ENCODE measurements around the gene PPARG. TPM values are rescaled to one million over a fixed set of nuclear protein-coding genes. Genes with fewer than 3 reads are reported as not detected.
"Not testable (repeated sequence)": the region's sequence is repeated elsewhere in the genome, so short reads cannot be mapped to it uniquely, and the experiment has no call there.

Gene PPARG
- total and polyA plus RNA-seq, 8 donors = 3.3 to 52.0 (median 5.4) TPM

GRCh38 chr3:12455740-12456139, 166.9 kb downstream of the PPARG start:
- no peak for TF ChIP-seq CTCF (IDR thresholded peaks at IDR 0.05)
- no peaks in the 10 kb centered on the region for H3K9me3 ChIP-seq
- H3K4me1 ChIP-seq = peaks cover 0 to 14% of the 10 kb centered on the region in 2 donors
- H3K27me3 ChIP-seq = no peaks in the 10 kb centered on the region
- no peak for DNase-seq
- no peaks in the 10 kb centered on the region for H3K36me3 ChIP-seq
- no peak overlapping the region for H3K4me3 ChIP-seq
- H3K27ac ChIP-seq = no peak overlapping the region
- no peak for ATAC-seq
- intact Hi-C loops (cut with DNase I) = no loop called here

- TF ChIP-seq CTCF (IDR thresholded peaks at IDR 0.05) = no peak
- intact Hi-C loops (cut with DNase I) = no loop called here
- Histone ChIP-seq H3K27ac (no peak overlapping the region), H3K27me3 (no peaks in the 10 kb centered on the region), H3K4me3 (no peak overlapping the region), H3K4me1 (peaks cover 0 to 14% of the 10 kb centered on the region in 2 donors), H3K9me3 (no peaks in the 10 kb centered on the region), H3K36me3 (no peaks in the 10 kb centered on the region)
- ATAC-seq = no peak
- DNase-seq = no peak
These were observed 167.6 kb downstream of the PPARG start for GRCh38 chr3:12456441-12456840.

GRCh38 chr3:12457380-12457779, 168.5 kb downstream of the PPARG start:
- H3K9me3 ChIP-seq; H3K27ac ChIP-seq; intact Hi-C loops (cut with DNase I); H3K4me3 ChIP-seq; ATAC-seq; H3K36me3 ChIP-seq; H3K27me3 ChIP-seq; DNase-seq: not testable (repeated sequence)
- peaks cover 0 to 22% of the 10 kb centered on the region in 2 donors for H3K4me1 ChIP-seq

- DNase-seq (peak in 2 of 4 donors; percentile 75 to 81), ATAC-seq (peak; percentile 63)
- Histone ChIP-seq H3K4me3 (no peak overlapping the region), H3K27ac (no peak overlapping the region), H3K4me1 (peaks cover 0 to 34% of the 10 kb centered on the region in 2 donors), H3K9me3 (no peaks in the 10 kb centered on the region), H3K36me3 (no peaks in the 10 kb centered on the region), H3K27me3 (no peaks in the 10 kb centered on the region)
- intact Hi-C loops (cut with DNase I) = no loop called here
- no peak for TF ChIP-seq CTCF (IDR thresholded peaks at IDR 0.05)
These were observed 170.0 kb downstream of the PPARG start for GRCh38 chr3:12458901-12459300.

GRCh38 chr3:12460127-12460526, 171.3 kb downstream of the PPARG start:
- no peak for TF ChIP-seq CTCF (IDR thresholded peaks at IDR 0.05)
- ATAC-seq (no peak), DNase-seq (no peak)
- no peak overlapping the region for H3K4me3 ChIP-seq
- intact Hi-C loops (cut with DNase I) = no loop called here
- H3K36me3 ChIP-seq = no peaks in the 10 kb centered on the region
- H3K9me3 ChIP-seq = no peaks in the 10 kb centered on the region
- no peaks in the 10 kb centered on the region for H3K27me3 ChIP-seq
- H3K27ac ChIP-seq = no peak overlapping the region
- peaks cover 0 to 34% of the 10 kb centered on the region in 2 donors for H3K4me1 ChIP-seq

- H3K9me3 ChIP-seq = no peaks in the 10 kb centered on the region
- ATAC-seq = no peak
- H3K36me3 ChIP-seq = no peaks in the 10 kb centered on the region
- intact Hi-C loops (cut with DNase I) = no loop called here
- no peak overlapping the region for H3K4me3 ChIP-seq
- H3K27ac ChIP-seq = no peak overlapping the region
- DNase-seq = no peak
- no peak for TF ChIP-seq CTCF (IDR thresholded peaks at IDR 0.05)
- no peaks in the 10 kb centered on the region for H3K27me3 ChIP-seq
- peaks cover 0 to 34% of the 10 kb centered on the region in 2 donors for H3K4me1 ChIP-seq
These were observed 172.3 kb downstream of the PPARG start for GRCh38 chr3:12461097-12461649.
